ENCODE data around the gene E2F3.

GRCh38 chr6:20413826-20414225 lies 12.1 kb downstream of the E2F3 start:
- TF ChIP-seq ZNF274 (IDR thresholded peaks at IDR 0.05; ENCODE audit: low read depth, low read length) = no peak
- no peak for TF ChIP-seq YY1 (IDR thresholded peaks at IDR 0.05; ENCODE audit: insufficient read depth, insufficient read length)
- no peak for TF ChIP-seq SUZ12 (IDR thresholded peaks at IDR 0.05; ENCODE audit: extremely low read depth, insufficient read depth, insufficient read length)
